BE2C (cell line): ENCODE measurements around the gene DNAH8.
"Not testable (repeated sequence)": the region's sequence is repeated elsewhere in the genome, so short reads cannot be mapped to it uniquely, and the experiment has no call there.

Source experiments
- DNase-seq: peaks from one replicate; pipeline ENCODE4 v3.0.0-alpha.2; 2020
- H3K27me3 ChIP-seq: fragments of 250-450 bp; sonication (Bioruptor Pico); 2 replicates; pipeline ENCODE4 v1.5.1; 2020; ENCODE audit warnings: mild to moderate bottlenecking
- H3K36me3 ChIP-seq: fragments of 250-450 bp; sonication (Bioruptor Pico); 2 replicates; pipeline ENCODE4 v1.5.1; 2020; ENCODE audit warnings: mild to moderate bottlenecking
- H3K4me1 ChIP-seq: fragments of 250-450 bp; sonication (Bioruptor Pico); 2 replicates; pipeline ENCODE4 v1.5.1; 2020
- H3K4me3 ChIP-seq: 2 replicates; pipeline ENCODE4 v1.5.1; 2011; ENCODE audit warnings: low read depth, low read length
- H3K9me3 ChIP-seq: fragments of 250-450 bp; sonication (Bioruptor Pico); 2 replicates; pipeline ENCODE4 v1.5.1; 2020
- TF ChIP-seq, protein P1 (sequence below): IDR thresholded peaks from 2 replicates; pipeline ENCODE4 v1.5.1; 2012; ENCODE audit warnings: mild to moderate bottlenecking, low read depth, low read length

DNAH8 gene

DNA sequence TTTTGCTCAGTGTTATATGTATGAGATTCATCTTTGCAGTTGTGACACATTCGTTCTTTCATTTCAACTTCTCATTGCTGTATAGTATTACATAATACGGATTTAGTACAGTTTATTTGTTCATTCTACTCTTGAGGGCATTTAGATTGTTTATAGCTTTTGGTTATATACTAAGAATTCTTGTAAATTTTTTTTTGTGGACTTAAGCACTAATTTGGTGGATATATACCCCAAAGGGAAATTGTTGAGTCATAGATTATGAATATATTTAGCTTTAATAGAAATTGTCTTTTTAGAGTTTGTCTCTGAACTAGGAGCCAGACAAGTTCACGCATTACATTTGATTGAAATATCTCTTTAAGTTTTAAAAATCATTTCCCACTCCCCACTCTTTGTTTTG lies 79.6 kb downstream of the DNAH8 start:
- Histone ChIP-seq H3K9me3 (no peaks in the 10 kb centered on the region; the same call in 1 of the 2 replicates), H3K4me1 (peaks cover 12% of the 10 kb centered on the region), H3K36me3 (no peaks in the 10 kb centered on the region), H3K27me3 (no peaks in the 10 kb centered on the region), H3K4me3 (no peak overlapping the region)
- no peak for DNase-seq
- TF ChIP-seq, protein P1, sequence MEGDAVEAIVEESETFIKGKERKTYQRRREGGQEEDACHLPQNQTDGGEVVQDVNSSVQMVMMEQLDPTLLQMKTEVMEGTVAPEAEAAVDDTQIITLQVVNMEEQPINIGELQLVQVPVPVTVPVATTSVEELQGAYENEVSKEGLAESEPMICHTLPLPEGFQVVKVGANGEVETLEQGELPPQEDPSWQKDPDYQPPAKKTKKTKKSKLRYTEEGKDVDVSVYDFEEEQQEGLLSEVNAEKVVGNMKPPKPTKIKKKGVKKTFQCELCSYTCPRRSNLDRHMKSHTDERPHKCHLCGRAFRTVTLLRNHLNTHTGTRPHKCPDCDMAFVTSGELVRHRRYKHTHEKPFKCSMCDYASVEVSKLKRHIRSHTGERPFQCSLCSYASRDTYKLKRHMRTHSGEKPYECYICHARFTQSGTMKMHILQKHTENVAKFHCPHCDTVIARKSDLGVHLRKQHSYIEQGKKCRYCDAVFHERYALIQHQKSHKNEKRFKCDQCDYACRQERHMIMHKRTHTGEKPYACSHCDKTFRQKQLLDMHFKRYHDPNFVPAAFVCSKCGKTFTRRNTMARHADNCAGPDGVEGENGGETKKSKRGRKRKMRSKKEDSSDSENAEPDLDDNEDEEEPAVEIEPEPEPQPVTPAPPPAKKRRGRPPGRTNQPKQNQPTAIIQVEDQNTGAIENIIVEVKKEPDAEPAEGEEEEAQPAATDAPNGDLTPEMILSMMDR = no peak

DNA sequence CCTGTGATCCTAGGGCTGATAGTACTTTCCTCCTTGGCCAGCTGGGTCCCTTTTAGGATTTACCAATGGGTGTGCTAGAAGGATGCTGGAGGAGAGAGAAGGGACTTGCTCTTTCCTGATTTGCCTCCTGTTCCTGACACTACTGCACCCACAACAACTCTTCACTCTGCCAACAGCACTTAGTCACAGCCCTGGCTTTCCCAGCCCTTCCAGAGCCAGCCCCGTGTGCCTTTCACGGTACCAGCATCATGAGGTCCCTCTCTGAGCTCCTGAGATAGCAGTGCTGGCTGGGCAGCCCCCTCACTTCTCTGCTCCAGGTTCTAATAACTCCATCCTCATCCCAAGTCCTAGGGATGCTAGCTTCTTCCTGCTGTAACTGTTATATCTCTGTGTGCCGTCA lies 80.9 kb downstream of the DNAH8 start:
- no peak for DNase-seq
- H3K4me3 ChIP-seq = no peak overlapping the region
- no peaks in the 10 kb centered on the region for H3K27me3 ChIP-seq
- no peaks in the 10 kb centered on the region for H3K36me3 ChIP-seq
- TF ChIP-seq, protein P1 = no peak
- H3K9me3 ChIP-seq = no peaks in the 10 kb centered on the region; the same call in 1 of the 2 replicates
- peaks cover 12% of the 10 kb centered on the region for H3K4me1 ChIP-seq

DNA sequence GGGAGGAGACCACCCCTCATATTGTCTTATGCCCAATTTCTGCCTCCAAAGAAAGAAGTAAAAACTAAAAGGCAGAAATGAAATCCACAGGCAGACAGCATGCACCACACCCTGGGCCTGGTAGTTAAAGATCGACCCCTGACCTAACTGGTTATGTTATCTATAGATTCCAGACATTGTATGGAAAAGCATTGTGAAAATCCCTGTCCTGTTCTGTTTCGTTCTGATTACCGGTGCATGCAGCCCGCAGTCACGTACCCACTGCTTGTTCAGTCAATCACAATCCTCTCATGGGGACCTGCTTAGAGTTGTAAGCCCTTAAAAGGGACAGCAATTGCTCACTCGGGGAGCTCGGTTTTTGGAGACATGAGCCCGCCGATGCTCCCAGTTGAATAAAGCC lies 81.3 kb downstream of the DNAH8 start:
- not testable (repeated sequence) for H3K27me3 ChIP-seq, H3K9me3 ChIP-seq, H3K4me3 ChIP-seq, H3K36me3 ChIP-seq
- peak; percentile 24 for DNase-seq
- peaks cover 12% of the 10 kb centered on the region for H3K4me1 ChIP-seq

DNA sequence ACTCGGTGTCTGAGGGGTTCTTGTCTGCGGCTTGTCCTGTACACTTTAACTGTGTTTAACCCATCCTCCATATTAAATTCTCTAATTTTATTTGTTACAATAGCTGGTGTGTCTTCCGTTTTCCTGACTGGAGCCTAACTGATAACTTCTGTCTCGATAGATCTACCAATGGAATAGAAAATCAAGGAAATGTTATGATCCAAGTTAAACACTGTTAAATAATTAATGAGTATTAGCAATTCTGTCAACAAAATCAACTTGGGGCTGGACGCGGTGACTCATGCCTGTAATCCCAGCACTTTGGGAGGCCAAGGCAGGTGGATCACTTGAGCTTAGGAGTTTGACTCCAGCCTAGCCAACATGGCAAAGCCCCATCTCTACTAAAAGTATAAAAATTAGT lies 81.7 kb downstream of the DNAH8 start:
- Histone ChIP-seq H3K4me3 (no peak overlapping the region), H3K4me1 (peaks cover 12% of the 10 kb centered on the region), H3K36me3 (no peaks in the 10 kb centered on the region), H3K27me3 (no peaks in the 10 kb centered on the region), H3K9me3 (no peaks in the 10 kb centered on the region; the same call in 1 of the 2 replicates)
- no peak for DNase-seq
- TF ChIP-seq, protein P1 = no peak

DNA sequence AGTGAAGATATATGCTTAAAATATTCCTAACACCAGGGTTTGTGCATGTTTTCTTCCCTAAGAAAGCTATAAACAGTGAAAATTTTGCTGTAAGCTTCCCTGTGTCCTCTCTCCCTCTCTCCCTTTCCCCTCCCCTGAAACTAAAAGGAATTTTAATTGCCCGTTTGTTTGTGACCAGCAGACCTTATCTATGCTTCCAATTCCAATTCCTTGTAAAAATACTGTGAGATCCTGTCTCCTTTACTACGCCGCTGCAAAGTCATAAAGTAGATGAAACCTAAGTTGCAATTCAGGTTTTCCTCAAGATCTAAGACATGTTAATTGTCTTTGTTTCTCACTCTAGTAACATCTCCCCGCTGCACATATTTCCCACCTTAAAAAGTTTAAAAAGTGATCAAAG lies 82.3 kb downstream of the DNAH8 start:
- no peak for DNase-seq

DNA sequence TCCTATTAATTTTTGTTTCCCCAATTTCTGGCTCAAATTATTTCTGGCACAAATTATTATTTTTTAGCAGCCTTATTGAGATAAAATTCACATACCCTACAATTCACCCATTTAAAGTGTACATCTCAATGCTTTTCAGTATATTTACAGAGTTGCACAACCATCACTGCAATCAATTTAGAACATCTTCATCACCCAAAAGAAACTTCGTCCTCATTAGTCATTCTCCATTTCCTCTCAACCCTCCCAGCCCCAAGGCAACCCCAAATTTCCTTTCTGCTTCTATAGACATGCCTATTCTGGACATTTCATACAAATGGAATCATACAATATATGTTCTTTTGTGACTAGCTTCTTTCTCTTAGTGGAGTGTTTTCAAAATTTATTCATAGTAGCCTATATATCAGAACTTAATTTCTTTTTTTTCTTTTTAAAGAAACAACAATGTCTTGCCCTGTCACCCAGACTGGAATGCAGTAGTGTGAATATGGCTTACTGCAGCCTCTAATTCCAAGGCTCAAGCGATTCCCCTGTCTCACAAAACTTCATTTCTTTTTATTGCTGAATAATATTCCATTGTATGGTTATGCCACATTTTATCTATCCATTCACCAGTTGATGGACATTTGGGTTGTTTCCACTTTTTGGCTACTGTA lies 84.5 kb downstream of the DNAH8 start:
- Histone ChIP-seq H3K36me3 (no peaks in the 10 kb centered on the region), H3K27me3 (no peaks in the 10 kb centered on the region), H3K9me3 (no peaks in the 10 kb centered on the region), H3K4me1 (peaks cover 15% of the 10 kb centered on the region), H3K4me3 (no peak overlapping the region)
- DNase-seq = no peak
- TF ChIP-seq, protein P1 = no peak

More for the DNA sequence above, 82.3 kb downstream of the DNAH8 start:
- Histone ChIP-seq H3K27me3 (no peaks in the 10 kb centered on the region), H3K9me3 (no peaks in the 10 kb centered on the region; the same call in 1 of the 2 replicates), H3K4me3 (no peak overlapping the region), H3K4me1 (peaks cover 12% of the 10 kb centered on the region), H3K36me3 (no peaks in the 10 kb centered on the region)
- TF ChIP-seq, protein P1 = no peak
